T47D (cell line): Measurements from ENCODE around the gene NTPCR.
"Not testable (repeated sequence)": the region's sequence is repeated elsewhere in the genome, so short reads cannot be mapped to it uniquely, and the experiment has no call there.

Experiments used
- DNase-seq, 2 experiments: peaks; one replicate each; pipeline versions ENCODE4 v3.0.0 to v3.0.0-alpha.2; 2011 to 2012; ENCODE audit warnings: low read depth in 1 of 2, low spot score in 1 of 2
- JUND ChIP-seq: IDR thresholded peaks from 2 replicates; pipeline ENCODE4 v1.6.1; 2012; ENCODE audit warnings: low read depth
- in situ Hi-C: cut with HindIII; loops from 2 replicates; pipeline ENCODE4 v1.10.0; 2016; ENCODE audit warnings: low sequenced_read_pairs, low pct_unique_long_range_greater_than_20kb

Gene NTPCR

DNA sequence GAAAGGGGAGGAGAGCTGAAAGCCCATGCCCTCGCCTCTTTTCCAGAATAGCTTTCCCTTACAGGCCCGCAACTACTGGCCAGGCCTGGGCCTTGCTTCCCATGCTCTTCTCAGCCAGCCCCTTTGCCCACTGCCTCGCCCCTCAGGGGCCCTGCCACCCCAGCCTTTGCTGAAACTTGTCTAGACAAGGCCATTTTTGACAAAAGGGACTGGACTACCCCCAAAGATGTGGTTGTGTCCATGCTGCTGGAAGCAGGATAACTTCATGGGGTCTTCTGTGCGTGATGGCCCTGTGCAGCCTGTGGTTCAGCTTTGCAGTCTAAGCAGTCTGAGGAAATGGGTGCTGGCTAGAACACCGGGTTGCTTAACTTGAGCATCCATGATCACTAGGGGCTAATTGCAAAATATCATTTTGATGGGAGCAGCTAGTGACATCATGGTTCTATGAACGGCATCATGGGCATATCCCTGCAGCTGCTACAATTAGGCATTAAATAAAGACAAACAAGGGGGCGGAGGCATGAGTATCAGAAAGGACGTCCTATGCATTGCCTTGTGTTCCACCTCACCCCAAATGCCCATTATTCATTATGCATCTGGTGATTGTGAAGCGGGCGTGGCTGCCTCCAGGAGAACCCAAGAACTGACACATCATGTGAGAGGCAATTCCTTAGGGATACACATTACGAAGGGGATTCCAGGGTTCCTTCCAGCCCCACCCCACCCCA is 36.8 kb downstream of the NTPCR start:
- DNase-seq, result no peak
- TF ChIP-seq JUND, result no peak
- in situ Hi-C loops, result no loop called here

GRCh38 chr1:232987774-232988140 is 37.3 kb downstream of the NTPCR start:
- in situ Hi-C loops, result no loop called here
- TF ChIP-seq JUND, result no peak
- DNase-seq, result no peak

DNA sequence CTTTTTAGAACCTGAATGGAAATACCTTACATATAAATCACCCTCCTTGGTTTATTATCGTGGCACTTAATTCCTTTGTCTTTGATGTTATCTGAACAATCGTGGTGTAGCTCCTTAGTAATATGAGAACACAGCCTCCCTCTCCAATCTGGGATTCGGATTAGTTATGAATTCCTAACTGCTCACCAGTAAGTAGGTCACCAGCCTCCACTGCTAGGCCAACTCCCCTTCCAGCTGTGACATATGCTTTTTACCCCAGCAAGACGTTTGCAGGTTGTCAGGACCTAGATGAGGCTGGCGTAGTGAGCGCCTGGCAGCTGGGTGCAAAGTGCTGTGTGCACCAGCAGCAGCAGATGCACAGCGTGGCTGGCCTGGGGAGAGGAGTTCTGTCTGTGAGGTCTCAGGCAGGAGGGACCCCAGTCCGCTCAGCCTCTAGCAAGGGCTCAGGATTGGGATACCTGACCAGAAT is 38.2 kb downstream of the NTPCR start:
- in situ Hi-C loops, result no loop called here
- DNase-seq, result no peak
- no peak for TF ChIP-seq JUND

- DNase-seq, result no peak
- in situ Hi-C loops, result no loop called here
- TF ChIP-seq JUND, result no peak
Measured at GRCh38 chr1:232990176-232991128, 40.0 kb downstream of the NTPCR start.

DNA sequence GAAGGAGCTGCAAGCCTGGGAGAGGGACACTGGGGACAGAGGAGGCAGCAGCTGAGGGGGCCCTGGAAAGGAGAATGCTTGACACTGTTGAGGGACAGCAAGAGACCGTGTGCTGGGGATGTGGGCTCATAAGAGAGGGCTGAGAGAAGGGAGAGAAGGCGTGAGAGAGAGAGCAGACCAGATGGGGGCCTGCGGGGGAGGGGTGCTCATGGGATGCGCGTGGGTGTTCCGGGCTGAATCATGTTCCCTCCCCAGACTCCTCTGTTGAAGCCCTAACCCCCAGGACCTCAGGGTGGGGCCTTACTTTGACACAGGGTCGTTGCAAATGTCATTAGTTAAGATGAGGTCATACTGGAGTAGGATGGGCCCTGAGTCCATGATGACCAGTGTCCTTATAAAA is 40.8 kb downstream of the NTPCR start:
- in situ Hi-C loops, result no loop called here
- DNase-seq, result no peak
- no peak for TF ChIP-seq JUND

DNA sequence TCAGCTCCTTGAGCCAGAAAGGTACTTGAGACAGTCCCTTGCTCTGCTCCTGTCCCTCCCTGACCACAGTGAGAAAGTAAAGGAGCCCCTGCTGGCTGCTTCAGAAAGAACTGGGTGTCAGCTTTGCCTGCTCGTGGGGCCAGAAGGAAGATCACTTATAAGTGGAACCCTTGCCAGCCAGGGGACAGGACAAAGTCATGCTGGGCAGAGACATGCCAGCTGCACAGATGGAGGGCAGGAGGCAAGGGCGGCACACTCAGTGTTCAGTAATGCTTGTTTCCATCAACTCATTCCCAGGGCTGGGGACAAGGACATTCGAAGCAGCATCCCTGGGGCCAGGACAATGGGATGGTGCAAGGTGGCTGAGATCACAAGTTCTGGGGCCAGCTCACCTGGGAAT is 41.8 kb downstream of the NTPCR start:
- no peak for DNase-seq
- TF ChIP-seq JUND, result no peak
- in situ Hi-C loops, result no loop called here

DNA sequence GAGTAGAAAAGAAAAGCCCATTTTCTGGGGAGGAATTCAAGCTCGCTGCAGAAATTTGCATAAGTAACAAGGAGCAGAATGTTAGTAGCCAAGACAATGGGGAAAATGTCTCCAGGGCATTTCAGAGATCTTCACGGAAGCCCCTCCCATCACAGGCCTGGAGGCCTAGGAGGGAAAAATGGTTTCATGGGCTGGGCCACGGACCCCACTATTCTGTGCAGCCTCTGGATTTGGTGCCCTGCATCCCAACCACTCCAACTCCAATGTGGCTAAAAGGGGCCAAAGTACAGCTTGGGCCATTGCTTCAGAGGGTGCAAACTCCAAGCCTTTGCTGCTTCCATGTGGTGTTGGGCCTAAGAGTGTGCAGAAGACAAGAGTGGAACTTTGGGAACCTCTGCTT is 43.1 kb downstream of the NTPCR start:
- no peak for DNase-seq
- in situ Hi-C loops, result no loop called here
- TF ChIP-seq JUND, result no peak

- in situ Hi-C loops, result no loop called here
- no peak for TF ChIP-seq JUND
- no peak for DNase-seq
Measured at GRCh38 chr1:232995189-232995588, 44.8 kb downstream of the NTPCR start.

GRCh38 chr1:232996143-232996542 is 45.7 kb downstream of the NTPCR start:
- no peak for DNase-seq
- TF ChIP-seq JUND, result no peak
- in situ Hi-C loops, result no loop called here

DNA sequence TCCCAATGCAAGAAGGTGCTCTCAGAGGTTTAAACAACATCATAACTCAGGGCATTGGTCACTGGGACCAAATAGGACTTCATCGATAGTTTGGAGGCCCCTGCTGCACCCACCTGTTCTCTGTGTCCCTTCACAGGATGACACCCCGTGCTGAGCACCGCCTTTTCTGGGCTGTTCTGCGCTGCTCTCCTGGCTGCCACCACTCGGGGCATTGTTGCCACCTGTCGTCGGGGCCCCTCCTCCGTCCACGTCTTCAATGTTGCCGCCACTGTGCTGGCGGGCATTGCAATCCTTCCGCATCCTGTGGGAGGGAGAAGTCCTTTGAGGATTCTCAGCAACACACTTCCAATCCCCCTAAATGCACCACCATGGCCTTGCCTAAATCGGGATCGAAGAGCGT is 47.7 kb downstream of the NTPCR start:
- in situ Hi-C loops, result no loop called here
- TF ChIP-seq JUND, result no peak
- DNase-seq, result no peak

GRCh38 chr1:232998646-232999045 is 48.2 kb downstream of the NTPCR start:
- in situ Hi-C loops, result no loop called here

DNA sequence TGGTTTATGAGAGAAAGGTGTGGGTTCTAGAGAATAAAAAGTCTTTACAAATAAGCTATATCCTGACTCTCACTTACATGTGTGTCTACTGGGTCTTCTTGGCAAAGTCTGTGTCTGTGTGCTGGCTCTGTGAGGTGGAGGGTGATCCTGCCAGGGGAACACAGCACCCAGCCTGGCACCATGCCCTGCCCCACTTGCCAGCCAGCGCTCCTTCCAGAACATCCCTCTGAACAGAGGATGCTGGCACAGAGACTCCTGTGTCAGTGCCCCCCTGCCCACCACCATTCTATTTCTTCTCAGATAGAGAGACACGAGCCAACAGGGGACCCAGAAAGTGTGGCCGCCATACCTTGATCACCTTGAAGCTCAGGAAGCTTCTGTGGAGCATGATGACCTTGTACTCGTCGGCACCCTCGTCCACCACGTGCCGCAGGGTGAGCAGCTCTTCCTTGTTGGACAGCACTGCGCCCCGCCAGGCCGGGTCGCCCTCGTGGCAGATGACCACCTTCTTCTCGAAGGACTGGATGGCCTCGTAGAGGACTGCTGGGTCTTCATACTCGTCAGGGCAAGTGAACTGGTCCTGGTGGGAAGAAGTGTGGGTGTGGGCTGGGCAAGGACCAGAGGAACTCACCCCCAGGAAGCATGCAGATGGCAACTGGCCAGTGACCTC is 49.7 kb downstream of the NTPCR start:
- no peak for TF ChIP-seq JUND
- DNase-seq, result no peak
- in situ Hi-C loops, result no loop called here

More at GRCh38 chr1:232998646-232999045, 48.2 kb downstream of the NTPCR start:
- TF ChIP-seq JUND, result no peak
- DNase-seq, result no peak

- DNase-seq, in situ Hi-C loops: not testable (repeated sequence)
Measured at GRCh38 chr1:233003638-233004037, 53.2 kb downstream of the NTPCR start.
